AG09319 (cell line): ENCODE data around the gene CLASP1.

ENCODE experiments used
- DNase-seq: peaks from one replicate; pipeline ENCODE4 v3.0.0-alpha.2; 2010; ENCODE audit warnings: low read depth; ENCODE audit errors: extremely low read depth
- TF ChIP-seq, protein P1 (sequence below): IDR thresholded peaks from 2 replicates; pipeline ENCODE4 v1.5.1; 2011; ENCODE audit warnings: low read depth, mild to moderate bottlenecking, inconsistent platforms, low read length, moderate library complexity

Gene CLASP1

DNA sequence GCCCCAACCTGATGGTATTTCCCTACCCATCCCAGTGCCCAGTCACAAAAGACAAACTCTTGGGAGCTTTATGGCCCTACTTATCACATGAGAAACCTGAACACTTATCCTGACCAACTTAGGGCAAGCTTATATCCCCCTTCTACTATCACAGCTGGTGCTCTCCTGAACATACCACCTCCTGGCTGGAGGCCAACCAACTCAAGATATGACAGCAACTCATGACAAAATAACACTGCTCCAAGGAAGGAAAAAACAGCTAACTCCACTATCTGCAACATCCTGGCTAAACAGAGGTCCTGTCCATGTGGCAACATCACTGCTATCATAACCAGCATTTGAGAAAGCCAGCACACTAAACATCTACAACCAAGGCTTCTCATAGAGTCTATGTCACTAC, 20.9 kb upstream of the CLASP1 start:
- TF ChIP-seq, protein P1, sequence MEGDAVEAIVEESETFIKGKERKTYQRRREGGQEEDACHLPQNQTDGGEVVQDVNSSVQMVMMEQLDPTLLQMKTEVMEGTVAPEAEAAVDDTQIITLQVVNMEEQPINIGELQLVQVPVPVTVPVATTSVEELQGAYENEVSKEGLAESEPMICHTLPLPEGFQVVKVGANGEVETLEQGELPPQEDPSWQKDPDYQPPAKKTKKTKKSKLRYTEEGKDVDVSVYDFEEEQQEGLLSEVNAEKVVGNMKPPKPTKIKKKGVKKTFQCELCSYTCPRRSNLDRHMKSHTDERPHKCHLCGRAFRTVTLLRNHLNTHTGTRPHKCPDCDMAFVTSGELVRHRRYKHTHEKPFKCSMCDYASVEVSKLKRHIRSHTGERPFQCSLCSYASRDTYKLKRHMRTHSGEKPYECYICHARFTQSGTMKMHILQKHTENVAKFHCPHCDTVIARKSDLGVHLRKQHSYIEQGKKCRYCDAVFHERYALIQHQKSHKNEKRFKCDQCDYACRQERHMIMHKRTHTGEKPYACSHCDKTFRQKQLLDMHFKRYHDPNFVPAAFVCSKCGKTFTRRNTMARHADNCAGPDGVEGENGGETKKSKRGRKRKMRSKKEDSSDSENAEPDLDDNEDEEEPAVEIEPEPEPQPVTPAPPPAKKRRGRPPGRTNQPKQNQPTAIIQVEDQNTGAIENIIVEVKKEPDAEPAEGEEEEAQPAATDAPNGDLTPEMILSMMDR, result no peak
- DNase-seq, result no peak

DNA sequence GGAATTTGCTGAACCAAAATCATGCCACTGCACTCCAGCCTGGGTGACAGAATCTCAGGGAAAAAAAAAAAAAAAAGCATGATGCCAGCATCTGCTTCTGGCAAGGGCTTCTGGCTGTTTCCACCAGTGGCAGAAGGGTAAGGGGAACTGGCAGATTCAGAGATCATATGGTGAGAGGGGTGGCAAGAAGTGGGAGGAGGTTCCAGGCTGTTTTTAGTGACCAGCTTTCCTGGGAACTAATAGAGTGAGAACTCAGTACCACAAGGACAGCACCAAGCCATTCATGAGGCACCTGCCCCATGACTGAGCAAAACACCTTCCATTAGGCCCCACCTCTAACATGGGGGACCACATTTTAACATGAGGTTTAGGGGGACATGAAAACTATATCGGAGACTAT, 18.4 kb upstream of the CLASP1 start:
- TF ChIP-seq, protein P1, result no peak
- DNase-seq, result no peak

DNA sequence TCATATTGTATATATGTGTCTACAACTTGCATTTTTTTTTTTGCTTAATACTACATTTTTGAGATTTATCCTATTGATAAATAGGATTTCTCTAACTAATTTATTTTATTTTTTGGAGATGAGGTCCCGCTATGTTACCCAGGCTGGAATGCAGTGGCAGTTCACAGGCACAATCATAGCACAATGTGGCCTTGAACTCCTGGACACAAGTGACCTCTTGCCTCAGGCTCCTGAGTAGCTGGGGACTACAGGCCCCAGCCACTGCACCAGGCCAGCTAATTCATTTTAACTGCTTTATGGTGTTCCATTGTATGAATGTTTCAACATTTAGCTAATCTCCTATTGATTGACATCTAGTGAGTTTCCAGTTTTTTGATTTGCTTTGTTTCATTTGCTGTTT, 16.8 kb upstream of the CLASP1 start:
- no peak for DNase-seq
- TF ChIP-seq, protein P1, result no peak

DNA sequence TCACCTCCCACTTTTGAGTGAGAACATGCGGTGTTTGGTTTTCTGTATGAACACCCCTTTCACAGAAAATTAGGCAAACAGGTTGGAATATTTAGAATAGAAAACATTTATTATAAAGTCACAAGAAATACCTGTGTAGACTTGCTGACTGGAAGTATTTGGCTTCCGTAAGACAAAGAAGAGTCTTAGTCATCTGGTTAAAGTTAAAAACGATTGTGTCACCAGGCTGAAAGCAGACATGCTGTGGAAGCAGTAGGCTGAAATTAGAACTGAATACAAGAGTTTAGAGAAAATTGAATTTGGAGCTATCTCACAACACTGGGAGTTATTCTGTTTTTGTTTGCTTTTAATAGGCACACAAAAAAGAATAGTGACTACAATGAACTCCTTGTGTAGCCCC, 16.2 kb upstream of the CLASP1 start:
- DNase-seq, result no peak
- TF ChIP-seq, protein P1, result no peak

DNA sequence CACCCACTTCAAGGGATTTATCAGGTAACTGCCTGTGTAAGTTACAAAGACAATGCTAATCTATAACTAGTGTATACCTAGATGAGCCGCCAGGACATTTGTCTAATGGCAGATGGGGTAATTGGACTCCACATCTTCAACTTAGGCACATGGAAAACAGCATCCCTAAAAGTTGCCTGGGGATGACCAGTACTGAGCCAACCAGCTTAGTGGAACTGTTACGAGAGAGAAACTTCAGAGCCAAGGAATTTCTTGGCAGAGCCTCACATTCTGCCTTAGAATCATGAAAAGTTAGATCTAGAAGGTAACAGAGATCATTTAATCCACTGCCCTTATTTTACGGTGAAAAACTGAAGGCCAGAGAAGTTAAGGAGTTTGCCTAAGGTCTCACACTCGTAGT, 15.5 kb upstream of the CLASP1 start:
- DNase-seq, result no peak
- TF ChIP-seq, protein P1, result no peak

DNA sequence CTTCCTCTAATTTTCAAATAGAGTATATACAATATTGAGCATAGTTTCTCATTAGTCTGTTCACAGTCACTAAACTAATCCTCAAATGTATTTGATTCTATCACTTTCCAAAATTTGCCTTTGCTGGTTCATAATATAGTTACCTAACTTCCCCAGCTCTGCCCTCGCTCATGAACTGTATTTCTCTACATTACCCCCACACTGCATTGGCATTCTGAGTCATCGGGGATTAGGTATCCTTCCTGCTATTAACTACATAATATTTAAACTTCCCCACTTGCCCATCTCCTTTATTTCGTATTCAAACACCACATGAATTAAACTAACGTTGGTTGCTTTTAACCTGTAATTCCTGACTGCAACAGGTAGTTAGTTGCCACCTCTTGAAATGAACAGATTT, 14.8 kb upstream of the CLASP1 start:
- DNase-seq, result no peak
- TF ChIP-seq, protein P1, result no peak

DNA sequence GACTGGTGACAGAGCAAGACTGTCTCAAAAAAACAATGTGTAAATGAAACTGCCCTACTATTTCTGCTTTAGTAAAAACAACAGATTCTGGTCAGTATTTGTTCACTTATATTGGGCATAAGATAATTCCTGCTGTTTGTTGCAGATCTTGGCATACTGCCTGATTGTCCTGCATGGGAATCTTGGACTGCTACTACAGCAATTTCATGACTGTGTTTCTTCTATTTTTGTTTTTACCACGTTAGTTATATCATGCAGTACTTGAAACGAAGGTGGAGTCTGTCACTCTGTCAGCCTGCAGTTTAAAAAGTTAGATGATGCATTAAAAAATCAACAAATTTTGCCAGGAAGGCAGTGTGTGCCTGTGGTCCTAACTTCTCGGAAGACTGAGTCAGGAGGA, 14.2 kb upstream of the CLASP1 start:
- no peak for DNase-seq
- TF ChIP-seq, protein P1, result no peak

DNA sequence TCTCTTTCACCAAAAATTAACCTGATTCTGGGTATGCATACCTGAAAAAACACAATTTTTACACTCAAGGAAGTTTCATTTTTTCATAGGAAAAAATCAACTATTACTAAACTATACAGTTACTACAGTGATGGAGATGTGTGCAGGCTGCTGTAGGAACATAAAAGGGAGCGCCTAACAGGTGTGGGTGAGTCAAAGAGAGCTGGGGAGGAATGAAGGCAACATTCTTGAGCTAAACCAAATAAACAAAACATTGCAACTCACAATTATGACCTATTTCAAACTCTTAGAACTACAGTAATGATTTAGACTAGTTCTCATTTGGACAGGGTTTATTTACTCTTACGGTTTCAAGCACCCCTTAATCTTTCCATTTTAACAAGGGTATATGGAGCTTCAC, 13.4 kb upstream of the CLASP1 start:
- TF ChIP-seq, protein P1, result no peak
- DNase-seq, result no peak
